NCI-H748 (cell line): Measurements from ENCODE around the gene ARMC12.
"Not testable (repeated sequence)": the region's sequence is repeated elsewhere in the genome, so short reads cannot be mapped to it uniquely, and the experiment has no call there.

Experiments
- DNase-seq: peaks from one replicate; lab custom pipeline; 2025; ENCODE audit not compliant: unreplicated experiment; lab: John Stamatoyannopoulos, UW

ARMC12 gene

GRCh38 chr6:35734319-35734718, 2.5 kb upstream of the ARMC12 start:
- DNase-seq = not testable (repeated sequence)

- DNase-seq = no peak
These were observed 1.4 kb upstream of the ARMC12 start for GRCh38 chr6:35735452-35735851.

- peak; percentile 68 for DNase-seq
These were observed 458 bp upstream of the ARMC12 start for GRCh38 chr6:35736253-35736894.

- peak; percentile 82 for DNase-seq
These were observed 780 bp downstream of the ARMC12 start for GRCh38 chr6:35737413-35738211.

- no peak for DNase-seq
These were observed 3.1 kb downstream of the ARMC12 start for GRCh38 chr6:35739645-35740524.

- no peak for DNase-seq
These were observed 6.0 kb downstream of the ARMC12 start for GRCh38 chr6:35742842-35743241.

GRCh38 chr6:35745509-35745908, 8.7 kb downstream of the ARMC12 start:
- no peak for DNase-seq

GRCh38 chr6:35746516-35746915, 9.7 kb downstream of the ARMC12 start:
- no peak for DNase-seq

- no peak for DNase-seq
These were observed 11.0 kb downstream of the ARMC12 start for GRCh38 chr6:35747877-35748276.

- DNase-seq = no peak
These were observed 13.7 kb downstream of the ARMC12 start for GRCh38 chr6:35750557-35750956.

GRCh38 chr6:35751594-35751993, 14.8 kb downstream of the ARMC12 start:
- DNase-seq = no peak

GRCh38 chr6:35752330-35752729, 15.5 kb downstream of the ARMC12 start:
- no peak for DNase-seq

GRCh38 chr6:35754452-35755277, 17.8 kb downstream of the ARMC12 start:
- DNase-seq = no peak

- peak; percentile 18 for DNase-seq
These were observed 18.6 kb downstream of the ARMC12 start for GRCh38 chr6:35755278-35755924.

- peak; percentile 20 for DNase-seq
These were observed 20.8 kb downstream of the ARMC12 start for GRCh38 chr6:35757456-35758123.

GRCh38 chr6:35759426-35759825, 22.6 kb downstream of the ARMC12 start:
- no peak for DNase-seq

GRCh38 chr6:35765739-35766138, 28.9 kb downstream of the ARMC12 start:
- DNase-seq = no peak

GRCh38 chr6:35769211-35769610, 32.4 kb downstream of the ARMC12 start:
- no peak for DNase-seq

- DNase-seq = no peak
These were observed 34.5 kb downstream of the ARMC12 start for GRCh38 chr6:35771343-35771627.
